SU-DHL-6 (cell line): ENCODE results near the gene CD6.

Experiments
- H2AFZ ChIP-seq: fragments of 200-600 bp; sonication (generic); 2 replicates; pipeline ENCODE4 v1.6.1; 2014; ENCODE audit warnings: low read depth, mild to moderate bottlenecking, moderate library complexity, mixed read lengths, antibody characterized with exemption, low read length; ENCODE audit not compliant: severe bottlenecking
- H3F3A ChIP-seq: fragments of 200-600 bp; shearing (Covaris generic); 2 replicates; pipeline ENCODE4 v1.6.0; 2016; ENCODE audit warnings: antibody characterized with exemption, mild to moderate bottlenecking; ENCODE audit not compliant: insufficient read depth
- H3K27ac ChIP-seq: fragments of 200-600 bp; sonication (generic); 2 replicates; pipeline ENCODE4 v1.5.1; 2016; ENCODE audit warnings: low read depth, mild to moderate bottlenecking, low read length, moderate library complexity, mixed read lengths
- H3K27me3 ChIP-seq: fragments of 200-600 bp; sonication (generic), shearing (Covaris generic); 2 replicates; pipeline ENCODE4 v1.6.0; 2014; ENCODE audit warnings: mild to moderate bottlenecking, low read length
- H3K36me3 ChIP-seq: fragments of 200-600 bp; sonication (generic); 2 replicates; pipeline ENCODE4 v1.6.1; 2014; ENCODE audit warnings: mild to moderate bottlenecking, low read length, mixed read lengths
- H3K4me2 ChIP-seq: fragments of 300-600, 200-600 bp; shearing (Covaris generic), sonication (generic); 2 replicates; pipeline ENCODE4 v1.6.0; 2014; ENCODE audit warnings: low read length, low read depth, mild to moderate bottlenecking; ENCODE audit not compliant: poor library complexity, severe bottlenecking
- H3K4me3 ChIP-seq: fragments of 200-600 bp; sonication (generic); 2 replicates; pipeline ENCODE4 v1.5.1; 2014; ENCODE audit warnings: antibody characterized with exemption, low read length, mild to moderate bottlenecking, mixed read lengths; ENCODE audit not compliant: insufficient read depth, poor library complexity, severe bottlenecking
- H3K79me2 ChIP-seq: fragments of 200-600 bp; sonication (generic); 2 replicates; pipeline ENCODE4 v1.6.1; 2014; ENCODE audit warnings: mild to moderate bottlenecking, low read length, moderate library complexity; ENCODE audit not compliant: insufficient read depth
- H3K9ac ChIP-seq: fragments of 200-600 bp; sonication (generic); 2 replicates; pipeline ENCODE4 v1.7.0; 2014; ENCODE audit warnings: mild to moderate bottlenecking, low read length
- H3K9me2 ChIP-seq: fragments of 200-600 bp; sonication (generic); replicated peaks from 2 replicates; pipeline ENCODE4 v1.6.1; 2014; ENCODE audit warnings: low read length; ENCODE audit not compliant: insufficient read depth
- H3K9me3 ChIP-seq: fragments of 200-600 bp; sonication (generic); 2 replicates; pipeline ENCODE4 v1.6.1; 2014; ENCODE audit warnings: low read length, mixed read lengths; ENCODE audit not compliant: insufficient read depth
- H4K20me1 ChIP-seq: fragments of 200-600 bp; sonication (generic); 2 replicates; pipeline ENCODE4 v1.6.1; 2014; ENCODE audit warnings: low read depth, mild to moderate bottlenecking, antibody characterized with exemption, low read length, moderate library complexity, mixed read lengths
- CTCF ChIP-seq: fragments of 200-600 bp; sonication (generic); IDR thresholded peaks from one replicate; pipeline ENCODE4 v1.5.1; 2017; ENCODE audit warnings: antibody characterized with exemption, mild to moderate bottlenecking, low read length, moderate library complexity; ENCODE audit not compliant: insufficient read depth, poor library complexity, severe bottlenecking
- EZH2phosphoT487 ChIP-seq: fragments of 200-600 bp; sonication (generic), shearing (Covaris generic); conservative IDR thresholded peaks from 2 replicates; pipeline ENCODE4 v1.6.1; 2018; ENCODE audit warnings: mild to moderate bottlenecking, antibody characterized with exemption, low read length, moderate library complexity, mixed read lengths

Gene CD6

DNA sequence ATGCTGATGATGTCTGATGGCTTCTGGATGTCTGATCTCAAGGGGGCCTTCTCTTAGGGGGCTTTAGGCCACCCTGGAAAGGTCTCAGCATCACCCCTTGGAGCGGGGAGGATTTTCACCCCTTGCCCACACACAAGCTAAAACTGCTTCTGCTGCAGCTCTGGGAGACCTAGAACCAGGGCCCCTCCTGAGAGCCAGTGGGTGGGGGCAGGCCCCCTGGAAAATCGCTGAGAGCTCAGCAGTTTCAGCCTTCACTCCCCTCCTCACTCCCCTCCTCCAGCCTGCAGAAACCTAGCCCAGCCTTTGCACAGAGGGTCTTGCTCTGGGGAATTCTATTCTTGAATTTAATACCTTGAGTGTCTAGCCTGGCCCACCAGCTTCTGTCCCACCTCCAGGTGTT, 17.2 kb downstream of the CD6 start:
- no peaks in the 10 kb centered on the region for H3K36me3 ChIP-seq
- TF ChIP-seq EZH2phosphoT487 (no peak), CTCF (no peak)
- H2AFZ ChIP-seq, result no peak overlapping the region
- H3K27me3 ChIP-seq, result no peaks in the 10 kb centered on the region
- H3K27ac ChIP-seq, result no peak overlapping the region
- no peaks in the 10 kb centered on the region for H3K9me2 ChIP-seq
- H3K4me3 ChIP-seq, result no peak overlapping the region
- H3F3A ChIP-seq, result no peaks in the 10 kb centered on the region
- H3K9ac ChIP-seq, result no peak overlapping the region
- H4K20me1 ChIP-seq, result no peaks in the 10 kb centered on the region
- no peaks in the 10 kb centered on the region for H3K9me3 ChIP-seq
- no peaks in the 10 kb centered on the region for H3K79me2 ChIP-seq
- no peak overlapping the region for H3K4me2 ChIP-seq

DNA sequence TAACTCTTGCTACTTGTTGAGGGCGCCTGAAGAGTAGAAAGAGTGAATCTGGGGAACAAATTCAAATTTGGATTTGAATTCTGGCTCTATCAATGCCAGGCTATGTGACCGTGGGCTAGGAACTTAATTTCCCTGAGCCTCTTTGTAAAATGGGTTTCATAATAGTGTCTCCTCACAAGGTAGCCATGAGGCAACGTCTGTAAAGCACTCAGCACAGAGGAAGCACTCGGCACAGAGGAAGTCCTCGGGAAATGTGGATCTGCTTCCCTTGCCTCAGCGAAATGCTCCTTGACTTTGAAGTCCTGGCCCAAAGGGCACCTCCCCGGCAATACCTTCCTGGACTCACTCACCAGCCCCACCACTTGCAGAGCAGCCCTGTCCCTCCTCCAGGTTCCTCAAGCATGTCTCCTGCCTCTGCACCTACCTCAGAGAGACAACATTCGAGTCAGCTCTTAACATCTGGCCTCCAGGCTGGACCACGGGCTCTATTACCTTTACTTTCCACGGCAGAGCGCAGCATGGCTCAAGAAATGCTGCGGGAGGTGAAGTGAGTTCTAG, 17.7 kb downstream of the CD6 start:
- Histone ChIP-seq H3K4me3 (no peak overlapping the region), H3K9ac (no peak overlapping the region), H3K9me3 (no peaks in the 10 kb centered on the region), H3K9me2 (no peaks in the 10 kb centered on the region), H3K79me2 (no peaks in the 10 kb centered on the region), H2AFZ (no peak overlapping the region), H3F3A (no peaks in the 10 kb centered on the region), H3K27me3 (no peaks in the 10 kb centered on the region), H4K20me1 (no peaks in the 10 kb centered on the region), H3K36me3 (no peaks in the 10 kb centered on the region), H3K4me2 (no peak overlapping the region), H3K27ac (no peak overlapping the region)
- TF ChIP-seq EZH2phosphoT487 (no peak), CTCF (no peak)

DNA sequence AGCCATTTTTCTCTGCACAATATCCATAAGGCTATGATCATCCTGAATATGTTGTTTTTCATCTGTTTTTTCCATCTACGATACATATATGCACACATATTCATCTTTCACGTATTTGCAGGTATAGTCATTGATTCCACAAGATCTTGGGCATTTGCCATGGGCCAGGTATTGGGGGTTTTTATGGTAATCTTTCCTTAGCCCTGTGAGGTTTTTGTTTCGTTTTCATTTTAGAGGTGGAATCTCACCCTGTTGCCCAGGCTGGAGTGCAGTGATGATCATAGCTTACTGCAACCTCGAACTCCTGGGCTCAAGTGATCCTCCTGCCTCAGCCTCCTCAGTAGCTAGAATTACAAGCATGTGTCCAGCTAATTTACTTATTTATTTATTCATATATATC, 20.0 kb downstream of the CD6 start:
- no peaks in the 10 kb centered on the region for H3K36me3 ChIP-seq
- TF ChIP-seq EZH2phosphoT487, result no peak
- TF ChIP-seq CTCF, result no peak
- no peak overlapping the region for H3K27ac ChIP-seq
- no peak overlapping the region for H3K9ac ChIP-seq
- no peaks in the 10 kb centered on the region for H3F3A ChIP-seq
- H3K79me2 ChIP-seq, result no peaks in the 10 kb centered on the region
- H2AFZ ChIP-seq, result no peak overlapping the region
- H3K27me3 ChIP-seq, result no peaks in the 10 kb centered on the region
- no peaks in the 10 kb centered on the region for H3K9me2 ChIP-seq
- no peaks in the 10 kb centered on the region for H4K20me1 ChIP-seq
- H3K4me2 ChIP-seq, result no peak overlapping the region
- H3K4me3 ChIP-seq, result no peak overlapping the region
- no peaks in the 10 kb centered on the region for H3K9me3 ChIP-seq
